Left colon (tissue), 2 donors: ENCODE data around the gene PRDX3. TPM values are rescaled to one million over a fixed set of nuclear protein-coding genes. Genes with fewer than 3 reads are reported as not detected.
"Not testable (repeated sequence)": the region's sequence is repeated elsewhere in the genome, so short reads cannot be mapped to it uniquely, and the experiment has no call there.

Experiments
- ATAC-seq: fragments of 200-7000 bp; cut with Tn5 transposase; one replicate; pipeline ENCODE4 v1.9.1; 2020; ENCODE audit warnings: mild to moderate bottlenecking, moderate library complexity
- DNase-seq, 2 donors: peaks; one replicate each; pipeline ENCODE4 v3.0.0-alpha.2; 2020
- intact Hi-C, 2 donors: fragments of 100-400 bp; cut with DNase I in 1 of 2; cut with micrococcal nuclease in 1 of 2; formaldehyde crosslinking; loops; one replicate each; pipeline versions ENCODE4 v1.11.2 to v1.14.0; 2022; cut with DNase I, micrococcal nuclease
- total RNA-seq, 2 donors: library from RNA; stranded (reverse); fragmentation: NEBNext Ultra II Directional; extraction: Animal tissue kit (Norgen Biotek cat#: 25700); gene quantifications; one replicate each; pipeline ENCODE4 v1.2.1, GENCODE V29; 2021
- donor health status: DM: no; HTN: no; CAD: no.
- donor health status: DM: yes; HTN: yes; CAD: no.

The PRDX3 gene
- total RNA-seq, 2 donors from 2014 or later, result 102 to 111 TPM

GRCh38 chr10:119176166-119176565 is 2.4 kb downstream of the PRDX3 start:
- intact Hi-C loops, result no loop called here
- DNase-seq (no peak), ATAC-seq (no peak)

GRCh38 chr10:119174109-119174508 is 4.5 kb downstream of the PRDX3 start:
- intact Hi-C loops, result no loop called here

GRCh38 chr10:119167041-119167440 is 11.6 kb downstream of the PRDX3 start:
- intact Hi-C loops, result no loop called here
- no peak for ATAC-seq
- no peak for DNase-seq

More at GRCh38 chr10:119174109-119174508, 4.5 kb downstream of the PRDX3 start:
- DNase-seq (no peak), ATAC-seq (no peak)

GRCh38 chr10:119166564-119166963 is 12.0 kb downstream of the PRDX3 start:
- ATAC-seq, result no peak
- DNase-seq, result no peak
- intact Hi-C loops, result no loop called here

- ATAC-seq, result peak; percentile 16
These were observed 12.5 kb downstream of the PRDX3 start for GRCh38 chr10:119166118-119166500.

GRCh38 chr10:119165171-119166117 is 13.2 kb downstream of the PRDX3 start, which contains the start of gene SFXN4:
Gene SFXN4 (minus strand): TSS chr10:119165714. CDS start chr10:119165647, 67 bp downstream.
- intact Hi-C loops, result no loop called here
- DNase-seq, result peak; percentile 78 to 87
- peak; percentile 95 for ATAC-seq

More at GRCh38 chr10:119166118-119166500, 12.5 kb downstream of the PRDX3 start:
- no peak for DNase-seq
- intact Hi-C loops, result no loop called here

GRCh38 chr10:119162452-119163092 is 16.0 kb downstream of the PRDX3 start:
- DNase-seq (no peak), ATAC-seq (no peak)
- intact Hi-C loops, result no loop called here

- DNase-seq (no peak), ATAC-seq (no peak)
- intact Hi-C loops, result no loop called here
These were observed 16.7 kb downstream of the PRDX3 start for GRCh38 chr10:119161680-119162451.

- ATAC-seq, result no peak
- intact Hi-C loops, result no loop called here
These were observed 19.3 kb downstream of the PRDX3 start for GRCh38 chr10:119159332-119159731.

GRCh38 chr10:119153661-119154060 is 25.0 kb downstream of the PRDX3 start:
- ATAC-seq (no peak), DNase-seq (no peak)
- intact Hi-C loops, result no loop called here

More at GRCh38 chr10:119159332-119159731, 19.3 kb downstream of the PRDX3 start:
- DNase-seq, result no peak

GRCh38 chr10:119153041-119153440 is 25.6 kb downstream of the PRDX3 start:
- no peak for ATAC-seq
- DNase-seq, result no peak

GRCh38 chr10:119151601-119152000 is 27.0 kb downstream of the PRDX3 start:
- ATAC-seq, DNase-seq, intact Hi-C loops: not testable (repeated sequence)

More at GRCh38 chr10:119153041-119153440, 25.6 kb downstream of the PRDX3 start:
- intact Hi-C loops, result no loop called here

GRCh38 chr10:119149729-119150128 is 28.9 kb downstream of the PRDX3 start:
- DNase-seq, result no peak
- intact Hi-C loops, result no loop called here
- ATAC-seq, result peak; percentile 24

GRCh38 chr10:119149157-119149556 is 29.5 kb downstream of the PRDX3 start:
- intact Hi-C loops, result no loop called here
- ATAC-seq, result no peak
- no peak for DNase-seq

- ATAC-seq, result no peak
- DNase-seq, result no peak
- intact Hi-C loops, result no loop called here
These were observed 35.0 kb downstream of the PRDX3 start for GRCh38 chr10:119143657-119144056.

- no peak for DNase-seq
- ATAC-seq, result no peak
- intact Hi-C loops, result no loop called here
These were observed 37.9 kb downstream of the PRDX3 start for GRCh38 chr10:119140603-119141245.

- DNase-seq, result peak in 1 of 2 donors; percentile 21
- intact Hi-C loops, result no loop called here
These were observed 39.0 kb downstream of the PRDX3 start for GRCh38 chr10:119139464-119140067.

More at GRCh38 chr10:119139464-119140067, 39.0 kb downstream of the PRDX3 start:
- ATAC-seq, result peak; percentile 63
